Pancreas (tissue), 10 donors: ENCODE measurements around the gene TREH. TPM values are rescaled to one million over a fixed set of nuclear protein-coding genes. Genes with fewer than 3 reads are reported as not detected.
A peak's percentile ranks its signal among the peaks of the same experiment; 100 is the strongest.

Experiments used
- ATAC-seq, 4 donors: fragments of 200-7000 bp; cut with Tn5 transposase; one replicate each; pipeline versions ENCODE4 v1.8.0 to v1.9.1; 2020; ENCODE audit warnings: mild to moderate bottlenecking in 4 of 4, moderate library complexity in 4 of 4
- DNase-seq, 6 donors: peaks; one replicate each; pipeline ENCODE4 v3.0.0-alpha.2; 2020
- FAIRE-seq: peaks from 2 replicates; lab custom pipeline; 2012; peaks lifted over from hg19 to GRCh38; lab: Jason Lieb, UNC
- H3K27ac ChIP-seq, 4 donors: fragments of 200-600 bp; sonication (generic); 1 replicate in 3 of 4; 2 replicates in 1 of 4; pipeline versions ENCODE4 v1.5.0 to v1.8.0; 2020
- H3K27me3 ChIP-seq, 4 donors: fragments of 200-600 bp; one replicate each; pipeline ENCODE4 v1.8.0; 2021
- H3K36me3 ChIP-seq, 3 donors: fragments of 200-600 bp; sonication (generic) in 1 of 3; one replicate each; pipeline versions ENCODE4 v1.5.0 to v1.8.0; 2020 to 2021
- H3K4me1 ChIP-seq, 3 donors: fragments of 200-600 bp; one replicate each; pipeline ENCODE4 v1.8.0; 2021
- H3K4me3 ChIP-seq, 4 donors: fragments of 200-600 bp; sonication (generic) in 2 of 4; one replicate each; pipeline versions ENCODE4 v1.5.0 to v1.8.0; 2020 to 2021
- H3K9me3 ChIP-seq, 4 donors: fragments of 200-600 bp; one replicate each; pipeline ENCODE4 v1.8.0; 2021
- WGBS, 2 donors: extraction: QIAGEN DNeasy Blood & Tissue Kit; methylation state at CpG; one replicate each; pipeline ENCODE4 v1.1.7; 2013; 5-methylcytosine and 5-hydroxymethylcytosine counted together
- intact Hi-C, 3 donors: fragments of 100-400 bp; cut with DNase I; formaldehyde crosslinking; loops; one replicate each; pipeline versions ENCODE4 v1.11.1 to v1.14.2; 2022
- polyA plus RNA-seq, 2 donors: library from polyadenylated mRNA; stranded (reverse); fragments of 200-250 nt; gene quantifications; one replicate each; pipeline ENCODE4 v1.2.3, GENCODE V29; 2013
- total RNA-seq, 6 donors: library from RNA; stranded (reverse); fragmentation: NEBNext Ultra II Directional in 4 of 6; extraction: Animal tissue kit (Norgen Biotek cat#: 25700) in 4 of 6; gene quantifications; one replicate each; pipeline versions ENCODE4 v1.2.1 to v1.2.4, GENCODE V29; 2021 to 2023
- TF ChIP-seq, protein P1 (sequence below), 4 donors: fragments of 200-600 bp; sonication (generic) in 3 of 4; IDR thresholded peaks; one replicate each; pipeline versions ENCODE4 v1.5.0 to v1.8.0; 2021; ENCODE audit warnings: antibody characterized with exemption in 4 of 4
- donor health status: healthy with polysubstance abuse.
- donor health status: DM: no; HTN: no; CAD: no; lungs with moderate emphysema.
- donor health status: DM: no; HTN: no; CAD: no.
- donor health status: control.
- donor health status: control.
- donor health status: Bipolar disorder and iron deficiency.
- donor health status: DM: yes; HTN: yes; CAD: no.
- donor health status: DM: no; HTN: no; CAD: no.
- donor health status: DM: no; HTN: no; CAD: no.
- donor health status: DM: yes; HTN: yes; CAD: no.

The TREH gene
- total and polyA plus RNA-seq, 8 donors = 0.14 to 4.7 (median 1.0) TPM

DNA sequence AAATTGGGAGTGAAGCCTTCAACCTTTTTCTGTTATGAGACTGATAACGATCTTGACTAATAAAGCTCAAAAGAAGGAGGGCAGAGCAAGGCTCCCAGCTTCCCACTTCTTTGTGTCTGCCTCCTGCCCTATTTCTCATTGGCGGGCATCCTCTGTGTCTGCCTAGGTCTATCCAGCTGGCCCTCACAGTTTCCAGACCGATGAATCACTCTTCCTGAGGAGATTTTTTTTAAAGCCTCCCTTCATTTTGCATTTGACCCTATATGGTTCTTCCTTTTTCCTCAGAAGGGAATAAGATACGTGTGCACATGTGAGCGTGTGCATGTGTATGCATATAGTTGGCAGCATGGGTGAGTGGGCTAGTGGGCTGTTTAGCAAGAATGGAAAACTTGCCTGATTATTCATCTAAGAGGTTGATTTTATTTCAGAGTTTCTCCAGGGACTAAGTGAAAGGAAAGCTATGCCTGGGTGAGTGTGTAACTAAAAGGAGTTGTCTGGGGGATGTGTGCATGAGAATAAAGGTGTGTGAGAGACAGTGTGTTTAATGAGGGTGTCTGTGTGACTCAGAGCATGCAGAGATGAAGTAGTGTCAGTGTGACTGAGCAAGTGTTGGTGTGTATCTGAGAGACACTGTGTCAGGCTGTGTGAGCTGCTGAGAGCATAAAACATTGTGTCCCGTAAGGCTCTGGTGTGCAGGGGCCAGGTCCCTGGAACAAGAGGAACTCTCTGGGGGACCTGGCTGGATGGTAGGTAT, 59.8 kb downstream of the TREH start:
- H3K9me3 ChIP-seq = no peaks in the 10 kb centered on the region
- peak overlapping the region in 1 of 4 donors; percentile 0 for H3K27ac ChIP-seq
- no peaks in the 10 kb centered on the region for H3K27me3 ChIP-seq
- peaks cover 0 to 10% (median 0%) of the 10 kb centered on the region in 3 donors for H3K36me3 ChIP-seq
- FAIRE-seq (no peak), ATAC-seq (peak in 1 of 4 donors; percentile 8), DNase-seq (peak in 3 of 6 donors; percentile 5 to 26 (median 7))
- TF ChIP-seq, protein P1, sequence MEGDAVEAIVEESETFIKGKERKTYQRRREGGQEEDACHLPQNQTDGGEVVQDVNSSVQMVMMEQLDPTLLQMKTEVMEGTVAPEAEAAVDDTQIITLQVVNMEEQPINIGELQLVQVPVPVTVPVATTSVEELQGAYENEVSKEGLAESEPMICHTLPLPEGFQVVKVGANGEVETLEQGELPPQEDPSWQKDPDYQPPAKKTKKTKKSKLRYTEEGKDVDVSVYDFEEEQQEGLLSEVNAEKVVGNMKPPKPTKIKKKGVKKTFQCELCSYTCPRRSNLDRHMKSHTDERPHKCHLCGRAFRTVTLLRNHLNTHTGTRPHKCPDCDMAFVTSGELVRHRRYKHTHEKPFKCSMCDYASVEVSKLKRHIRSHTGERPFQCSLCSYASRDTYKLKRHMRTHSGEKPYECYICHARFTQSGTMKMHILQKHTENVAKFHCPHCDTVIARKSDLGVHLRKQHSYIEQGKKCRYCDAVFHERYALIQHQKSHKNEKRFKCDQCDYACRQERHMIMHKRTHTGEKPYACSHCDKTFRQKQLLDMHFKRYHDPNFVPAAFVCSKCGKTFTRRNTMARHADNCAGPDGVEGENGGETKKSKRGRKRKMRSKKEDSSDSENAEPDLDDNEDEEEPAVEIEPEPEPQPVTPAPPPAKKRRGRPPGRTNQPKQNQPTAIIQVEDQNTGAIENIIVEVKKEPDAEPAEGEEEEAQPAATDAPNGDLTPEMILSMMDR (IDR thresholded peaks at IDR 0.05) = no peak
- intact Hi-C loops = no loop called here
- no peak overlapping the region for H3K4me3 ChIP-seq
- 80% methylated on average over 6 of the region's 6 CpGs for WGBS, 2 donors
- peaks cover 6 to 7% (median 6%) of the 10 kb centered on the region in 3 donors for H3K4me1 ChIP-seq

DNA sequence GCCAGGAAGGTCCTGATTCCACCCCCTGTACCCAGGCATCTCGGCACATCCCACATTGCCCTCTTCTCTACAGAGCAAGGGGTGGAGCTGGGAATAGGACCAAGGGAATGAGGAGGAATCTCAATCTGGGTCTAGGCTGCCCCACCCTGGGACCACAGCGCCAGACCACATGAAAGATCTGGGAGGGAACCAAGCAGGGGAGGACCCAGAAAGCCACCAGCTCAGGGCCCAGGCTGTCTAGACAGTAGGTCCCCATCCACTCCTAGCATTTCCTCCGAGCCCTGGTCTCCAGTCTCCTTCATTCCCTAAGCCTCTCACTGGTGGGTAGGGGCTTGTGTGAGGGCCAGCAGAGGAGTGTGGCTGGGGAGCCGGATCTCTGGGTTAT, 60.5 kb downstream of the TREH start:
- Histone ChIP-seq H3K9me3 (no peaks in the 10 kb centered on the region), H3K4me3 (no peak overlapping the region), H3K4me1 (peaks cover 6 to 7% (median 6%) of the 10 kb centered on the region in 3 donors), H3K27ac (peak overlapping the region in 1 of 4 donors; percentile 0), H3K27me3 (no peaks in the 10 kb centered on the region), H3K36me3 (peaks cover 0 to 9% (median 0%) of the 10 kb centered on the region in 3 donors)
- intact Hi-C loops = no loop called here
- FAIRE-seq (no peak), ATAC-seq (peak in 1 of 4 donors; percentile 5), DNase-seq (peak in 3 of 6 donors; percentile 21 to 37 (median 30))
- TF ChIP-seq, protein P1 (IDR thresholded peaks at IDR 0.05) = no peak
- 66 to 70% methylated on average over 4 of the region's 4 CpGs for WGBS, 2 donors

DNA sequence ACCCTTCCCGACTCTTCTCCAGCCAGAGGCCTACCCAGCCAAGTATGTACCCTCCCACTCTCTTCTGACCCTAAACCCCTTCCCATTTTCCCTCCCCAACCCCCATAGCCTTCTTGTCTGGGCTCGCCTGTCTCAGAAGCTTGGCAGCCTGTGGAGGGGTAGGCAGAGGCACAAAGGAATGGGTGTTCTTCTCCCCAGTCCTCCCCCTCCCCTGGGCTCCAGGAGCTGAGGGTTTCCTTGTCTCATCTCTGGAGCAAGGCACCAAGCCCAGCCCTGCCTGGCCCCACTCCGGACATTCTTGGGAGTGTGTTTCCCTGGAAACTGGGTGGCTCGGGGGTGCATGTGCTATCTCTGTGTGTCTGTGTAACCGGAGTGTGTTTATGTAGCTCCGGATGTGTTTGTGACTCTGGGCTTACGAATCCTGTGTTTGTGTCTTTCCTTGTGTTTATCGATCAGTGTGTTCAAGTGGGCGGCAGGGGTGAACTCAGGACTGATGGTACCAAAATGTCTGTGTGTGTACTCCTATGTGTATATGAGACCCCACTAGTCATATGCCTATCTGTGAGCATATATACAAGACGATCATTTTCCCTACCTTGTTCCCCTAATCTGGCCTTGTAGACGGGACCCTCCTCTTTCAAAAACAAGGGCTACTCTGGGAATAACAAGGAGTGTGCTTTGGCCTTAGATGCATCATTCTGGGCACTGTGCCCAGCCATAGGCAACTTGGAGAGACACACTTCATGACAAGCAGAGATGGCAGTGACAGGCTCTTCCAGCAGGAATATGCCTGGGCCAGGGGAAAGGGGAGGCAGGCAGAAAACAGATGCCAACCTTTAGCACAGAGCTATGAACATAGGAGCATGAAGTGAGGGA, 61.1 kb downstream of the TREH start:
- intact Hi-C loops = no loop called here
- WGBS, 2 donors = 64 to 65% methylated on average over 10 to 11 of the region's 11 CpGs
- Histone ChIP-seq H3K4me3 (no peak overlapping the region), H3K4me1 (peaks cover 6 to 7% (median 6%) of the 10 kb centered on the region in 3 donors), H3K27me3 (no peaks in the 10 kb centered on the region), H3K36me3 (peaks cover 0 to 9% (median 0%) of the 10 kb centered on the region in 3 donors), H3K27ac (peak overlapping the region in 1 of 4 donors; percentile 0), H3K9me3 (no peaks in the 10 kb centered on the region)
- FAIRE-seq = no peak
- ATAC-seq = no peak
- TF ChIP-seq, protein P1 (IDR thresholded peaks at IDR 0.05) = no peak
- peak in 3 of 6 donors; percentile 42 to 49 (median 44) for DNase-seq

DNA sequence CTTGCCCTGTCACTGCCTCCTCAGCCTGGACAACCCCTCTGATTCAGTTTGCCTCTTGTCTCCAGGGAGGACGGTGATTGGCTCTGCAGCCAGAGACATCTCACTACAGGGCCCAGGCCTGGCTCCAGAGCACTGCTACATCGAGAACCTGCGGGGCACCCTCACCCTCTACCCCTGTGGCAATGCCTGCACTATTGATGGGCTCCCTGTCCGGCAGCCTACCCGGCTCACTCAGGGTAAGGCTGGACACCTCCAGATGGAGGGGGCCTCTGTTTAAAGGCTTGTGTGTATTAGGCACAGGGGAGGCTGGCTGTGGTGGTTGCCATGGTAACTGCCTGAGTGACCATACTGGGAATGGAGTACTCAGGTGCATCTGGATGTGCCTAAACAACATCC, 63.5 kb downstream of the TREH start:
- DNase-seq (peak in 1 of 6 donors; percentile 30), FAIRE-seq (no peak), ATAC-seq (no peak)
- H3K27ac ChIP-seq = no peak overlapping the region
- H3K36me3 ChIP-seq = peaks cover 0 to 9% (median 0%) of the 10 kb centered on the region in 3 donors
- intact Hi-C loops = no loop called here
- H3K4me1 ChIP-seq = peaks cover 0 to 17% (median 0%) of the 10 kb centered on the region in 3 donors
- H3K4me3 ChIP-seq = no peak overlapping the region
- H3K27me3 ChIP-seq = no peaks in the 10 kb centered on the region
- no peaks in the 10 kb centered on the region for H3K9me3 ChIP-seq
- 79 to 80% methylated on average over 5 of the region's 5 CpGs for WGBS, 2 donors
- TF ChIP-seq, protein P1 (IDR thresholded peaks at IDR 0.05) = no peak
